HL-60 (cell line): ENCODE measurements around the gene CLEC20A.

ENCODE experiments used
- DNase-seq, 2 experiments: peaks; one replicate each; pipeline ENCODE4 v3.0.0-alpha.2; 2010 to 2020; ENCODE audit warnings: low read depth in 1 of 2, low spot score in 1 of 2
- H3K27ac ChIP-seq: fragments of 250-450 bp; sonication (Bioruptor Pico); replicated peaks from 2 replicates; pipeline ENCODE4 v1.5.1; 2020; ENCODE audit warnings: mild to moderate bottlenecking, moderate library complexity
- H3K27me3 ChIP-seq: fragments of 250-450 bp; sonication (Bioruptor Pico); 2 replicates; pipeline ENCODE4 v1.5.1; 2021; ENCODE audit warnings: mild to moderate bottlenecking, moderate library complexity; ENCODE audit not compliant: insufficient read depth, poor library complexity, severe bottlenecking
- H3K4me3 ChIP-seq: replicated peaks from 2 replicates; pipeline ENCODE4 v1.5.1; 2011; ENCODE audit warnings: mild to moderate bottlenecking, control low read depth, low read length; ENCODE audit not compliant: insufficient read depth
- GABPA ChIP-seq: IDR thresholded peaks from 2 replicates; pipeline ENCODE4 v1.6.1; 2012; ENCODE audit warnings: low read depth
- POLR2AphosphoS5 ChIP-seq: IDR thresholded peaks from 2 replicates; pipeline ENCODE4 v1.6.1; 2012; ENCODE audit warnings: low read depth
- SPI1 ChIP-seq: IDR thresholded peaks from 2 replicates; pipeline ENCODE4 v1.6.1; 2012; ENCODE audit warnings: low read depth, mild to moderate bottlenecking, borderline replicate concordance
- long read RNA-seq: library from polyadenylated mRNA; unstranded; transcript quantifications from one replicate; pipeline ENCODE4 v2.0.0, GENCODE V29; 2020
- TF ChIP-seq, protein P1 (sequence below): IDR thresholded peaks from one replicate; pipeline ENCODE4 v1.5.1; 2011; ENCODE audit warnings: low read length, control low read depth, inconsistent platforms; ENCODE audit not compliant: insufficient read depth
- TF ChIP-seq, protein P2 (sequence below): IDR thresholded peaks from 2 replicates; pipeline ENCODE4 v1.6.1; 2012; ENCODE audit warnings: low read depth; ENCODE audit not compliant: insufficient replicate concordance

The CLEC20A gene
- long read RNA-seq = 0 reads

DNA sequence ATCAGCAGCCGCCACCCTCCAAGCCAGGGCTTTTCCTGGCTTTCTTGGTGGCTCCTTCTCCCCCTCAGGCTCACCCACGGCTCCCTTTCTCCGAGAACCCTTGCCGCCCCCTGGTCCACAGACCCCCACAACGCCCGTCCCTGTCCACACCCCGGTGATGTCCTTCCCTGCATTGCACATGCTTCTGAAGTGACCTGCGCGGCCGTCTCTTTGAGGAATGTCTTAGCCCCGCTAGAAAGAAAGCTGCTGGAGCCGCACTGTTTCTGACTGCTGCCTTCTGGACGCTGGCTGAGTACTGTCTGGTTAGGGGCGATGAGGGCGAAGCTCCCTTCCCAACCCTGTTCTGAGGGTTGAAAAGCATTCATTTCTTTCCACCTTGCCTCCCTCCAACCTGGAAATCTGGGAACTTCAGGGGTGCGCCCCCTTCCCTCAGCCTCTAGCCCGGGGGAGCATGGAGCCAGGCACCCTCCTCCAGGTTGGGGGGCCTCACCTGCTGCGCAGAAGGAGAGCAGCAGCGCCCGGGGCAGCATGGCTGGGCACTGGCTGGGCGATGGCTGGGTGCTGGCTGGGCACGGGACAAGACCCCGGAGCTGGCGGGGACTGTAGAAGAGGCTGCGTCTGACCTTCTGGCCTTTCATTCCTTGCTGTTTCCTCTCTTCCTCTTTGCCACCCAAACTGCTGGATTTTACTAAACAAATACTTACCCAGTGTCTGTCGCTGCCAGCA is at the start of gene CLEC20A:
Gene CLEC20A (minus strand): TSS at position 555 of the 726 bp plus-strand sequence. CDS start 25 bp downstream, at position 530.
- H3K4me3 ChIP-seq = no peak within 1 kb of the TSS
- H3K27ac ChIP-seq = no peak within 1 kb of the TSS
- TF ChIP-seq POLR2AphosphoS5 = no peak
- TF ChIP-seq GABPA = no peak
- TF ChIP-seq, protein P1, sequence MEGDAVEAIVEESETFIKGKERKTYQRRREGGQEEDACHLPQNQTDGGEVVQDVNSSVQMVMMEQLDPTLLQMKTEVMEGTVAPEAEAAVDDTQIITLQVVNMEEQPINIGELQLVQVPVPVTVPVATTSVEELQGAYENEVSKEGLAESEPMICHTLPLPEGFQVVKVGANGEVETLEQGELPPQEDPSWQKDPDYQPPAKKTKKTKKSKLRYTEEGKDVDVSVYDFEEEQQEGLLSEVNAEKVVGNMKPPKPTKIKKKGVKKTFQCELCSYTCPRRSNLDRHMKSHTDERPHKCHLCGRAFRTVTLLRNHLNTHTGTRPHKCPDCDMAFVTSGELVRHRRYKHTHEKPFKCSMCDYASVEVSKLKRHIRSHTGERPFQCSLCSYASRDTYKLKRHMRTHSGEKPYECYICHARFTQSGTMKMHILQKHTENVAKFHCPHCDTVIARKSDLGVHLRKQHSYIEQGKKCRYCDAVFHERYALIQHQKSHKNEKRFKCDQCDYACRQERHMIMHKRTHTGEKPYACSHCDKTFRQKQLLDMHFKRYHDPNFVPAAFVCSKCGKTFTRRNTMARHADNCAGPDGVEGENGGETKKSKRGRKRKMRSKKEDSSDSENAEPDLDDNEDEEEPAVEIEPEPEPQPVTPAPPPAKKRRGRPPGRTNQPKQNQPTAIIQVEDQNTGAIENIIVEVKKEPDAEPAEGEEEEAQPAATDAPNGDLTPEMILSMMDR = no peak
- no peak for TF ChIP-seq SPI1
- TF ChIP-seq, protein P2, sequence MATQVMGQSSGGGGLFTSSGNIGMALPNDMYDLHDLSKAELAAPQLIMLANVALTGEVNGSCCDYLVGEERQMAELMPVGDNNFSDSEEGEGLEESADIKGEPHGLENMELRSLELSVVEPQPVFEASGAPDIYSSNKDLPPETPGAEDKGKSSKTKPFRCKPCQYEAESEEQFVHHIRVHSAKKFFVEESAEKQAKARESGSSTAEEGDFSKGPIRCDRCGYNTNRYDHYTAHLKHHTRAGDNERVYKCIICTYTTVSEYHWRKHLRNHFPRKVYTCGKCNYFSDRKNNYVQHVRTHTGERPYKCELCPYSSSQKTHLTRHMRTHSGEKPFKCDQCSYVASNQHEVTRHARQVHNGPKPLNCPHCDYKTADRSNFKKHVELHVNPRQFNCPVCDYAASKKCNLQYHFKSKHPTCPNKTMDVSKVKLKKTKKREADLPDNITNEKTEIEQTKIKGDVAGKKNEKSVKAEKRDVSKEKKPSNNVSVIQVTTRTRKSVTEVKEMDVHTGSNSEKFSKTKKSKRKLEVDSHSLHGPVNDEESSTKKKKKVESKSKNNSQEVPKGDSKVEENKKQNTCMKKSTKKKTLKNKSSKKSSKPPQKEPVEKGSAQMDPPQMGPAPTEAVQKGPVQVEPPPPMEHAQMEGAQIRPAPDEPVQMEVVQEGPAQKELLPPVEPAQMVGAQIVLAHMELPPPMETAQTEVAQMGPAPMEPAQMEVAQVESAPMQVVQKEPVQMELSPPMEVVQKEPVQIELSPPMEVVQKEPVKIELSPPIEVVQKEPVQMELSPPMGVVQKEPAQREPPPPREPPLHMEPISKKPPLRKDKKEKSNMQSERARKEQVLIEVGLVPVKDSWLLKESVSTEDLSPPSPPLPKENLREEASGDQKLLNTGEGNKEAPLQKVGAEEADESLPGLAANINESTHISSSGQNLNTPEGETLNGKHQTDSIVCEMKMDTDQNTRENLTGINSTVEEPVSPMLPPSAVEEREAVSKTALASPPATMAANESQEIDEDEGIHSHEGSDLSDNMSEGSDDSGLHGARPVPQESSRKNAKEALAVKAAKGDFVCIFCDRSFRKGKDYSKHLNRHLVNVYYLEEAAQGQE = no peak
- no peak for DNase-seq
- H3K27me3 ChIP-seq = no peaks in the 10 kb centered on the region

DNA sequence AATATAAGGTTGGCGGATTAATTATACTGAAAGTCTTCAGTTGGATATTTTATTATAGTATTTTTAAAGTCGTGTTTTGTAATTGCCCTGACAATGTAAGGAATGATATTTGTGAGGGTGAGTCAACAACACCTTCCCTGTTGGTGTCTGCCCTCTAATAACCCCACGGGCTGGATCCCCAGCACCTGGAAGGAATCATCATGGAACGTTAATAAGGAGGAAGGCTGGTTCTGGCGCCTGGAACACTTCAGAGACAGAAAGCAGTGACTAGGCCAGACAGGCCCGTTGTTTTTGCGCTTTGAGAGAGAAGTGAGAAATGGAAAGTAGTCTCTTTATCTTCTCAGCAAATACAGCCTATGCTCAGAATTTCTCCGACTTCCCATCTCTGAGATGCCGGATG is 47.8 kb upstream of the CLEC20A start:
- DNase-seq = no peak
- TF ChIP-seq SPI1 (no peak), POLR2AphosphoS5 (no peak)
- TF ChIP-seq, protein P1 = no peak
- TF ChIP-seq, protein P2 = no peak
- Histone ChIP-seq H3K27ac (no peak overlapping the region), H3K27me3 (no peaks in the 10 kb centered on the region), H3K4me3 (no peak overlapping the region)

DNA sequence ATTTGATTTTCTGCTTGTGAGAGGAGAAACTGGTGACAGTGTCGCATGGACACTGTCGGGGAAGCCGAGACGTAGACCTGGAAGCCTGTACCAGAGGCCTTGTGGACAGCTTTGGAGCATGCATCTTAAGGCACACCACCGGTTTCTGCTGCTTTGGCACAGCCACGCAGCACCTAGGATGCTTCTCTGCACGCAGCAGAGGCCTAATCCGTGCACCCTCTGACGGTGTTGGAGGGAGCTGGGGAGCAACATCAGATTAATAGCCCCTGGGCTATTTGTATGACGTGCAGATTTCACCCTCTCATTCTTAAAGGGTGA is 46.5 kb upstream of the CLEC20A start:
- peak overlapping the region; percentile 66; the same call in 1 of the 2 replicates for H3K4me3 ChIP-seq
- DNase-seq = no peak
- no peaks in the 10 kb centered on the region for H3K27me3 ChIP-seq
- TF ChIP-seq, protein P2 = no peak
- TF ChIP-seq POLR2AphosphoS5 (no peak), GABPA (no peak), SPI1 (no peak)
- TF ChIP-seq, protein P1 = no peak
- H3K27ac ChIP-seq = no peak overlapping the region; the same call in 1 of the 2 replicates
